H9 (cell line): ENCODE data around the gene DIO1. TPM values are rescaled to one million over a fixed set of nuclear protein-coding genes. Genes with fewer than 3 reads are reported as not detected.

Experiments
- DNase-seq: peaks from one replicate; pipeline ENCODE4 v3.0.0-alpha.2; 2017
- H2AFZ ChIP-seq: one replicate; pipeline ENCODE4 v1.6.1; 2013; ENCODE audit warnings: mild to moderate bottlenecking, low read length, control low read depth, moderate library complexity
- H2AK5ac ChIP-seq: 2 replicates; pipeline ENCODE4 v1.6.1; 2013; ENCODE audit warnings: low read length, control low read depth, mixed read lengths; ENCODE audit not compliant: insufficient read length
- H2BK120ac ChIP-seq: one replicate; pipeline ENCODE4 v1.6.1; 2013; ENCODE audit warnings: low read depth, mild to moderate bottlenecking, low read length, control low read depth, inconsistent platforms; ENCODE audit not compliant: poor library complexity, severe bottlenecking
- H2BK12ac ChIP-seq: 2 replicates; pipeline ENCODE4 v1.6.1; 2013; ENCODE audit warnings: low read length, control low read depth, mixed read lengths, low read depth; ENCODE audit not compliant: insufficient read length
- H2BK15ac ChIP-seq: 2 replicates; pipeline ENCODE4 v1.6.1; 2013; ENCODE audit warnings: low read depth, low read length, control low read depth
- H2BK20ac ChIP-seq: one replicate; pipeline ENCODE4 v1.6.1; 2013; ENCODE audit warnings: low read depth, mild to moderate bottlenecking, low read length, control low read depth, inconsistent platforms; ENCODE audit not compliant: poor library complexity, severe bottlenecking
- H2BK5ac ChIP-seq: 2 replicates; pipeline ENCODE4 v1.6.1; 2013; ENCODE audit warnings: low read length, control low read depth, mixed read lengths; ENCODE audit not compliant: insufficient read length
- H3K14ac ChIP-seq: 2 replicates; pipeline ENCODE4 v1.6.1; 2013; ENCODE audit warnings: low read length, control low read depth; ENCODE audit not compliant: insufficient read depth
- H3K18ac ChIP-seq: 2 replicates; pipeline ENCODE4 v1.6.1; 2013; ENCODE audit warnings: low read depth, mild to moderate bottlenecking, mixed read lengths, low read length, control low read depth; ENCODE audit not compliant: insufficient read length
- H3K23ac ChIP-seq: 2 replicates; pipeline ENCODE4 v1.6.1; 2013; ENCODE audit warnings: low read length, control low read depth, mixed read lengths, low read depth; ENCODE audit not compliant: insufficient read length
- H3K23me2 ChIP-seq: 2 replicates; pipeline ENCODE4 v1.6.1; 2013; ENCODE audit warnings: low read depth, mild to moderate bottlenecking, mixed read lengths, low read length, control low read depth; ENCODE audit not compliant: insufficient read length, poor library complexity, severe bottlenecking
- H3K27ac ChIP-seq: 2 replicates; pipeline ENCODE4 v1.5.1; 2013; ENCODE audit warnings: low read length, control low read depth, mixed read lengths, low read depth; ENCODE audit not compliant: insufficient read length
- H3K27me3 ChIP-seq: 2 replicates; pipeline ENCODE4 v1.6.1; 2013; ENCODE audit warnings: low read length, control low read depth, inconsistent platforms; ENCODE audit not compliant: insufficient read depth
- H3K4ac ChIP-seq: 2 replicates; pipeline ENCODE4 v1.6.1; 2013; ENCODE audit warnings: low read depth, mild to moderate bottlenecking, control low read depth, inconsistent platforms, low read length, moderate library complexity
- H3K4me1 ChIP-seq: 2 replicates; pipeline ENCODE4 v1.6.1; 2013; ENCODE audit warnings: low read length, control low read depth, inconsistent platforms; ENCODE audit not compliant: insufficient read depth
- H3K4me2 ChIP-seq: 2 replicates; pipeline ENCODE4 v1.6.1; 2013; ENCODE audit warnings: low read length, control low read depth, mixed read lengths; ENCODE audit not compliant: insufficient read length, insufficient read depth
- H3K56ac ChIP-seq: 2 replicates; pipeline ENCODE4 v1.6.1; 2013; ENCODE audit warnings: low read depth, mild to moderate bottlenecking, mixed read lengths, low read length, control low read depth; ENCODE audit not compliant: insufficient read length
- H3K79me1 ChIP-seq: 2 replicates; pipeline ENCODE4 v1.6.1; 2013; ENCODE audit warnings: low read depth, mild to moderate bottlenecking, moderate library complexity, low read length, control low read depth, inconsistent platforms; ENCODE audit not compliant: insufficient read depth, poor library complexity, severe bottlenecking
- H3K79me2 ChIP-seq: 2 replicates; pipeline ENCODE4 v1.6.1; 2013; ENCODE audit warnings: low read length, control low read depth, inconsistent platforms; ENCODE audit not compliant: insufficient read depth
- H3K9ac ChIP-seq: 2 replicates; pipeline ENCODE4 v1.6.1; 2013; ENCODE audit warnings: low read length, control low read depth, mixed read lengths; ENCODE audit not compliant: insufficient read length; ENCODE audit errors: extremely low read depth
- H3K9me3 ChIP-seq: one replicate; pipeline ENCODE4 v1.6.1; 2013; ENCODE audit warnings: low read depth, low read length, inconsistent platforms; ENCODE audit not compliant: control insufficient read depth
- H3T11ph ChIP-seq: one replicate; pipeline ENCODE4 v1.6.1; 2013; ENCODE audit warnings: mild to moderate bottlenecking, low read length, control low read depth, inconsistent platforms
- H4K20me1 ChIP-seq: one replicate; pipeline ENCODE4 v1.6.1; 2013; ENCODE audit not compliant: control insufficient read depth, insufficient read length, insufficient read depth
- H4K5ac ChIP-seq: 2 replicates; pipeline ENCODE4 v1.6.1; 2013; ENCODE audit warnings: low read depth, mild to moderate bottlenecking, mixed read lengths, low read length, control low read depth; ENCODE audit not compliant: insufficient read length
- H4K8ac ChIP-seq: replicated peaks from 2 replicates; pipeline ENCODE4 v1.6.1; 2013; ENCODE audit warnings: low read length, control low read depth, mixed read lengths, low read depth; ENCODE audit not compliant: insufficient read length
- H4K91ac ChIP-seq: 2 replicates; pipeline ENCODE4 v1.6.1; 2013; ENCODE audit warnings: low read depth, mild to moderate bottlenecking, moderate library complexity, mixed read lengths, low read length, control low read depth; ENCODE audit not compliant: insufficient read length
- H3K27ac Mint-ChIP-seq, 3 experiments: 2 replicates in 2 of 3; 3 replicates in 1 of 3; pipeline ENCODE4 v1.8.0; 2020 to 2021; ENCODE audit warnings: mixed read lengths in 3 of 3, mild to moderate bottlenecking in 1 of 3, moderate library complexity in 1 of 3
- H3K27me3 Mint-ChIP-seq: 2 replicates; pipeline ENCODE4 v1.8.0; 2021; ENCODE audit warnings: low read depth, mild to moderate bottlenecking, moderate library complexity, mixed read lengths
- H3K36me3 Mint-ChIP-seq, 3 experiments: 2 replicates in 2 of 3; 3 replicates in 1 of 3; pipeline ENCODE4 v1.8.0; 2020 to 2021; ENCODE audit warnings: low read depth in 3 of 3, mixed read lengths in 3 of 3; ENCODE audit not compliant: insufficient read depth in 1 of 3
- H3K4me1 Mint-ChIP-seq, 2 experiments: 2 replicates each; pipeline ENCODE4 v1.8.0; 2020; ENCODE audit warnings: mixed read lengths in 2 of 2
- H3K4me3 Mint-ChIP-seq, 2 experiments: 2 replicates in 1 of 2; 3 replicates in 1 of 2; pipeline ENCODE4 v1.8.0; 2020 to 2021; ENCODE audit warnings: mild to moderate bottlenecking in 2 of 2, mixed read lengths in 2 of 2, moderate library complexity in 1 of 2
- H3K9me3 Mint-ChIP-seq, 2 experiments: 2 replicates in 1 of 2; 3 replicates in 1 of 2; pipeline ENCODE4 v1.8.0; 2020; ENCODE audit warnings: mild to moderate bottlenecking in 2 of 2, mixed read lengths in 2 of 2, moderate library complexity in 1 of 2
- CTCF ChIP-seq: fragments of 200-600 bp; sonication (generic); conservative IDR thresholded peaks from 3 replicates; pipeline ENCODE4 v1.8.0; 2021; ENCODE audit warnings: antibody characterized with exemption, mild to moderate bottlenecking
- WGBS: extraction: QIAGEN DNeasy Blood & Tissue Kit; methylation state at CpG from one replicate; pipeline ENCODE4 v1.1.7; 2013; ENCODE audit warnings: missing lambda C conversion rate, low lambda C conversion rate, mixed read lengths; ENCODE audit not compliant: insufficient read length; ENCODE audit errors: extremely low coverage; 5-methylcytosine and 5-hydroxymethylcytosine counted together
- total RNA-seq: library from RNA; stranded (reverse); gene quantifications from 2 replicates; pipeline ENCODE4 v1.2.1, GENCODE V29; 2021

DIO1 gene
- total RNA-seq, 1 experiment from 2014 or later: not detected

DNA sequence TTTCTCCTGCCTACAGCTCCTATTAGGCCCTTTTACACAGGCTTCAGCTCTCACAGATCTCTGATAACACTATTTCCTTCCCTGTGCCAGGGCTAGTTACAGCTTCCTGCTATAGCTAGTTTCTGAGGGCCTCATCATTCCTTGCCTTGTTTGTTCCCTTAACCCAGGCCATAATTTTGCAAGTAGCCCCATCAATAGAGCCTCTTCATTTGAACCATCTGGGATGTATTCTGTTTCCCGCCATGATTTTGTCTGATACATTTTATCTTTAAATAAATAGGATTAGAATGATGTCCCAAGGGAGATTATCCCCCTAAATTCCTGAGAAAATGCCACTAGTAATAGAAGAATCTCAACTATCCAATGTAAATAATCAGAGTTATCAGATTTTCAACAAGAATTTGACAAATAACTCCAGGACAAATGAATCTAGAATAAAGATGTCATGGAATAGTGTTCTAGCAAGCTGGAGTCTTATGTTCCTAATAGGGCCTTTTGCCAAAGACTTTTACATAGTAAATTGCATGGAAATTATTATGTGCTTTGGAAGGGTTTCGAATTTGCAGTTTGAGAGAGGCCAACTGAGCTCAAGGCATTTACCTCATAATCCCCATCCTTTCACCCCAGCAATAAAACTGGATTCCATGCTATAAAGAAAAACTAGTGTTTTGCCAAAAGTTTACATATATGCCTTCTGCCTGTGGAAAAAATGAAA is 35.4 kb downstream of the DIO1 start:
- Histone ChIP-seq H3K9me3 (no peaks in the 10 kb centered on the region), H3K18ac (no peak overlapping the region), H3K56ac (no peak overlapping the region), H4K8ac (no peak overlapping the region), H3K23ac (no peak overlapping the region), H4K20me1 (no peaks in the 10 kb centered on the region), H3K9ac (no peak overlapping the region), H2AFZ (no peak overlapping the region), H3K27me3 (no peaks in the 10 kb centered on the region), H3K79me1 (no peaks in the 10 kb centered on the region), H4K91ac (no peak overlapping the region), H3K4ac (no peak overlapping the region), H2BK20ac (no peak overlapping the region), H2BK15ac (no peak overlapping the region), H4K5ac (no peak overlapping the region), H3K4me1 (no peaks in the 10 kb centered on the region), H3K14ac (no peak overlapping the region), H2BK120ac (no peak overlapping the region), H3K4me2 (no peak overlapping the region), H3K79me2 (no peaks in the 10 kb centered on the region), H2BK12ac (no peak overlapping the region), H3K27ac (no peak overlapping the region), H3T11ph (no peak overlapping the region), H3K23me2 (no peaks in the 10 kb centered on the region), H2AK5ac (no peak overlapping the region), H2BK5ac (no peak overlapping the region)
- peaks cover 10 to 36% (median 34%) of the 10 kb centered on the region in 3 experiments for H3K36me3 Mint-ChIP-seq
- no peak overlapping the region for H3K4me3 Mint-ChIP-seq
- no CpG with 5 or more reads among the region's 2 CpGs for WGBS
- no peak overlapping the region; a peak in 1 of 7 replicates for H3K27ac Mint-ChIP-seq
- H3K9me3 Mint-ChIP-seq: peaks cover 8 to 16% of the 10 kb centered on the region in 2 experiments
- no peaks in the 10 kb centered on the region for H3K27me3 Mint-ChIP-seq
- H3K4me1 Mint-ChIP-seq: no peaks in the 10 kb centered on the region
- TF ChIP-seq CTCF: no peak
- DNase-seq: no peak
